OCI-LY1 (cell line): ENCODE results near the gene CHRNB1.

Source experiments
- H2AFZ ChIP-seq: fragments of 200-600 bp; sonication (generic), shearing (Covaris generic); 2 replicates; pipeline ENCODE4 v1.6.0; 2014; ENCODE audit warnings: antibody characterized with exemption, mild to moderate bottlenecking, low read length
- H3F3A ChIP-seq: fragments of 200-600 bp; sonication (generic), shearing (Covaris generic); 2 replicates; pipeline ENCODE4 v1.6.0; 2014; ENCODE audit warnings: mild to moderate bottlenecking, antibody characterized with exemption, low read length, moderate library complexity; ENCODE audit not compliant: insufficient read depth
- H3K27ac ChIP-seq: fragments of 200-600 bp; sonication (generic); 2 replicates; pipeline ENCODE4 v1.5.1; 2014; ENCODE audit warnings: low read length, mixed run types, mild to moderate bottlenecking, low read depth; ENCODE audit not compliant: poor library complexity, severe bottlenecking
- H3K27me3 ChIP-seq: fragments of 200-600 bp; sonication (generic); 2 replicates; pipeline ENCODE4 v1.6.0; 2014; ENCODE audit warnings: antibody characterized with exemption, mild to moderate bottlenecking, low read length, moderate library complexity; ENCODE audit not compliant: insufficient read depth
- H3K36me3 ChIP-seq: fragments of 200-600 bp; sonication (generic); 2 replicates; pipeline ENCODE4 v1.6.1; 2014; ENCODE audit warnings: mild to moderate bottlenecking, antibody characterized with exemption, low read length, moderate library complexity, mixed read lengths; ENCODE audit not compliant: insufficient read depth
- H3K4me1 ChIP-seq: fragments of 200-600 bp; sonication (generic); 2 replicates; pipeline ENCODE4 v1.5.1; 2014; ENCODE audit warnings: mild to moderate bottlenecking, low read length, moderate library complexity; ENCODE audit not compliant: insufficient read depth, severe bottlenecking
- H3K4me2 ChIP-seq: fragments of 200-600 bp; sonication (generic), shearing (Covaris generic); 2 replicates; pipeline ENCODE4 v1.6.1; 2014; ENCODE audit warnings: low read length
- H3K4me3 ChIP-seq: fragments of 200-600 bp; sonication (generic); 2 replicates; pipeline ENCODE4 v1.5.1; 2014; ENCODE audit warnings: low read length, low read depth, mild to moderate bottlenecking, mixed read lengths; ENCODE audit not compliant: poor library complexity, severe bottlenecking
- H3K79me2 ChIP-seq: fragments of 200-600 bp; shearing (Covaris generic); 2 replicates; pipeline ENCODE4 v1.6.1; 2016; ENCODE audit warnings: mixed run types, low read length, mixed read lengths; ENCODE audit not compliant: insufficient read depth
- H3K9ac ChIP-seq: fragments of 200-600 bp; sonication (generic), shearing (Covaris generic); 2 replicates; pipeline ENCODE4 v1.6.1; 2014; ENCODE audit warnings: mild to moderate bottlenecking, low read length, mixed read lengths
- H3K9me2 ChIP-seq: fragments of 200-600 bp; sonication (generic), shearing (Covaris generic); 2 replicates; pipeline ENCODE4 v1.6.1; 2014; ENCODE audit warnings: low read depth, mild to moderate bottlenecking, low read length, mixed read lengths
- H3K9me3 ChIP-seq: fragments of 200-600 bp; shearing (Covaris generic); 2 replicates; pipeline ENCODE4 v1.6.1; 2014; ENCODE audit warnings: low read length, mixed read lengths
- H4K20me1 ChIP-seq: fragments of 200-600 bp; sonication (generic), shearing (Covaris generic); 2 replicates; pipeline ENCODE4 v1.6.0; 2016; ENCODE audit warnings: mild to moderate bottlenecking, low read length; ENCODE audit not compliant: insufficient read depth
- CTCF ChIP-seq: fragments of 200-600 bp; sonication (generic), shearing (Covaris generic); IDR thresholded peaks from 2 replicates; pipeline ENCODE4 v1.5.1; 2017; ENCODE audit warnings: mild to moderate bottlenecking, antibody characterized with exemption, low read length, moderate library complexity, mixed read lengths
- EZH2 ChIP-seq: fragments of 200-600 bp; sonication (generic), shearing (Covaris generic); IDR thresholded peaks from 2 replicates; pipeline ENCODE4 v1.8.0; 2017; ENCODE audit warnings: borderline replicate concordance, mixed run types, mild to moderate bottlenecking, antibody characterized with exemption, low read length, moderate library complexity, mixed read lengths

Gene CHRNB1

GRCh38 chr17:7437369-7437863, 7.4 kb upstream of the CHRNB1 start:
- Histone ChIP-seq H3K36me3 (peaks cover 3% of the 10 kb centered on the region; the same call in 1 of the 2 replicates), H2AFZ (no peak overlapping the region), H3K4me2 (peak overlapping the region; percentile 65), H3F3A (no peaks in the 10 kb centered on the region), H3K9me2 (no peaks in the 10 kb centered on the region), H3K79me2 (no peaks in the 10 kb centered on the region), H3K27me3 (peaks cover 17% of the 10 kb centered on the region), H3K9me3 (no peaks in the 10 kb centered on the region), H4K20me1 (no peaks in the 10 kb centered on the region), H3K4me3 (peak overlapping the region; percentile 76), H3K4me1 (peaks cover 48% of the 10 kb centered on the region), H3K9ac (peak overlapping the region; percentile 36; the same call in 1 of the 2 replicates), H3K27ac (no peak overlapping the region)
- no peak for TF ChIP-seq CTCF

GRCh38 chr17:7437950-7438614, 6.8 kb upstream of the CHRNB1 start:
- Histone ChIP-seq H3F3A (no peaks in the 10 kb centered on the region), H3K9ac (peak overlapping the region; percentile 26; the same call in 1 of the 2 replicates), H3K27ac (no peak overlapping the region), H3K27me3 (peaks cover 17% of the 10 kb centered on the region), H3K4me3 (peak overlapping the region; percentile 76), H3K4me1 (peaks cover 48% of the 10 kb centered on the region), H3K36me3 (peaks cover 3% of the 10 kb centered on the region; the same call in 1 of the 2 replicates), H4K20me1 (no peaks in the 10 kb centered on the region), H3K9me2 (no peaks in the 10 kb centered on the region), H3K4me2 (peak overlapping the region; percentile 65), H3K79me2 (no peaks in the 10 kb centered on the region), H3K9me3 (no peaks in the 10 kb centered on the region), H2AFZ (no peak overlapping the region)
- TF ChIP-seq CTCF (no peak), EZH2 (no peak)

- Histone ChIP-seq H3K9ac (peak overlapping the region; percentile 26; the same call in 1 of the 2 replicates), H2AFZ (no peak overlapping the region), H3F3A (no peaks in the 10 kb centered on the region), H3K79me2 (no peaks in the 10 kb centered on the region), H3K4me3 (peak overlapping the region; percentile 76), H4K20me1 (no peaks in the 10 kb centered on the region), H3K4me2 (peak overlapping the region; percentile 76), H3K27ac (no peak overlapping the region), H3K4me1 (peaks cover 48% of the 10 kb centered on the region), H3K9me3 (no peaks in the 10 kb centered on the region), H3K9me2 (no peaks in the 10 kb centered on the region), H3K27me3 (peaks cover 17% of the 10 kb centered on the region), H3K36me3 (peaks cover 3% of the 10 kb centered on the region; the same call in 1 of the 2 replicates)
- TF ChIP-seq EZH2 (no peak), CTCF (no peak)
These were observed 6.0 kb upstream of the CHRNB1 start for GRCh38 chr17:7438656-7439460.
